Measurements from ENCODE around the gene MLXIP.
"Not testable (repeated sequence)": the region's sequence is repeated elsewhere in the genome, so short reads cannot be mapped to it uniquely, and the experiment has no call there.

MLXIP gene

GRCh38 chr12:122102331-122102730, 23.8 kb downstream of the MLXIP start:
- H3K36me3 ChIP-seq (replicated peaks in 1 of 2; ENCODE audit: control insufficient read depth in 2 of 2, insufficient read depth in 2 of 2, low read length in 2 of 2): no peaks in the 10 kb centered on the region
- no peaks in the 10 kb centered on the region for H3K27me3 ChIP-seq (ENCODE audit: control insufficient read depth in 3 of 3, insufficient read depth in 3 of 3, low read depth in 1 of 3, low read length in 3 of 3)
- H3K4ac ChIP-seq (ENCODE audit: low read length): no peak overlapping the region
- no peak overlapping the region for H2BK120ac ChIP-seq (ENCODE audit: low read depth, low read length)
- H3K4me1 ChIP-seq (ENCODE audit: control insufficient read depth in 2 of 2, insufficient read depth in 1 of 2, low read depth in 1 of 2, low read length in 2 of 2): peaks cover 4 to 12% of the 10 kb centered on the region in 2 donors
- H3K14ac ChIP-seq (ENCODE audit: low read length): no peak overlapping the region
- H3K23ac ChIP-seq (ENCODE audit: low read depth, low read length, poor library complexity): no peak overlapping the region
- H3K27ac ChIP-seq (replicated peaks; ENCODE audit: low read length): no peak overlapping the region
- no peaks in the 10 kb centered on the region for H3K79me1 ChIP-seq (ENCODE audit: low read depth, low read length)
- H2AK5ac ChIP-seq (ENCODE audit: low read depth, low read length): no peak overlapping the region
- H3K18ac ChIP-seq (ENCODE audit: low read length): no peak overlapping the region
- H4K8ac ChIP-seq (ENCODE audit: low read depth, low read length): no peak overlapping the region
- no peak for DNase-seq (ENCODE audit: low spot score)
- no peak overlapping the region for H3K4me2 ChIP-seq (ENCODE audit: insufficient read depth, low read length, poor library complexity, severe bottlenecking)
- WGBS, 2 donors (ENCODE audit: extremely low coverage in 2 of 2, insufficient read length in 2 of 2, insufficient replicate concordance in 1 of 2): no CpG with 5 or more reads among the region's 3 CpGs
- no peak overlapping the region for H2BK12ac ChIP-seq (ENCODE audit: low read length)
- H2BK15ac ChIP-seq (ENCODE audit: low read length): no peak overlapping the region
- no peak overlapping the region for H4K91ac ChIP-seq (ENCODE audit: low read depth, low read length, poor library complexity)
- H3K9ac ChIP-seq (ENCODE audit: low read depth, low read length, poor library complexity): no peak overlapping the region
- H3K4me3 ChIP-seq (ENCODE audit: low read length in 2 of 2): no peak overlapping the region
- peaks cover 2 to 6% of the 10 kb centered on the region in 2 donors for H3K9me3 ChIP-seq (replicated peaks in 1 of 2; ENCODE audit: control insufficient read depth in 2 of 2, insufficient read depth in 1 of 2, low read depth in 1 of 2, low read length in 2 of 2)
- H2BK5ac ChIP-seq (ENCODE audit: low read length): no peak overlapping the region
- no peak overlapping the region for H2AFZ ChIP-seq (ENCODE audit: low read length)

GRCh38 chr12:122104844-122105243, 26.3 kb downstream of the MLXIP start:
- no CpG with 5 or more reads among the region's 7 CpGs for WGBS, 2 donors (ENCODE audit: extremely low coverage in 2 of 2, insufficient read length in 2 of 2, insufficient replicate concordance in 1 of 2)
- H2AFZ ChIP-seq (ENCODE audit: low read length): no peak overlapping the region
- no peak for DNase-seq (ENCODE audit: low spot score)

GRCh38 chr12:122105496-122105895, 26.9 kb downstream of the MLXIP start:
- H3K27ac ChIP-seq (replicated peaks; ENCODE audit: low read length); H2AFZ ChIP-seq (ENCODE audit: low read length); H3K4ac ChIP-seq (ENCODE audit: low read length); H3K27me3 ChIP-seq (ENCODE audit: control insufficient read depth in 3 of 3, insufficient read depth in 3 of 3, low read depth in 1 of 3, low read length in 3 of 3); H3K79me1 ChIP-seq (ENCODE audit: low read depth, low read length); H3K18ac ChIP-seq (ENCODE audit: low read length); H3K4me3 ChIP-seq (ENCODE audit: low read length in 2 of 2); H3K9ac ChIP-seq (ENCODE audit: low read depth, low read length, poor library complexity); DNase-seq (ENCODE audit: low spot score); H3K9me3 ChIP-seq (replicated peaks in 1 of 2; ENCODE audit: control insufficient read depth in 2 of 2, insufficient read depth in 1 of 2, low read depth in 1 of 2, low read length in 2 of 2); H2AK5ac ChIP-seq (ENCODE audit: low read depth, low read length); H2BK5ac ChIP-seq (ENCODE audit: low read length); H3K4me2 ChIP-seq (ENCODE audit: insufficient read depth, low read length, poor library complexity, severe bottlenecking); H4K8ac ChIP-seq (ENCODE audit: low read depth, low read length); H4K91ac ChIP-seq (ENCODE audit: low read depth, low read length, poor library complexity); H2BK120ac ChIP-seq (ENCODE audit: low read depth, low read length); H3K14ac ChIP-seq (ENCODE audit: low read length); H2BK12ac ChIP-seq (ENCODE audit: low read length); H2BK15ac ChIP-seq (ENCODE audit: low read length); H3K23ac ChIP-seq (ENCODE audit: low read depth, low read length, poor library complexity); H3K36me3 ChIP-seq (replicated peaks in 1 of 2; ENCODE audit: control insufficient read depth in 2 of 2, insufficient read depth in 2 of 2, low read length in 2 of 2); H3K4me1 ChIP-seq (ENCODE audit: control insufficient read depth in 2 of 2, insufficient read depth in 1 of 2, low read depth in 1 of 2, low read length in 2 of 2): not testable (repeated sequence)
- no CpG with 5 or more reads among the region's 11 CpGs for WGBS, 2 donors (ENCODE audit: extremely low coverage in 2 of 2, insufficient read length in 2 of 2, insufficient replicate concordance in 1 of 2)

More at GRCh38 chr12:122104844-122105243, 26.3 kb downstream of the MLXIP start:
- Histone ChIP-seq H3K4ac (ENCODE audit: low read length) (no peak overlapping the region), H3K9me3 (replicated peaks in 1 of 2; ENCODE audit: control insufficient read depth in 2 of 2, insufficient read depth in 1 of 2, low read depth in 1 of 2, low read length in 2 of 2) (peaks cover 0 to 6% of the 10 kb centered on the region in 2 donors), H3K4me1 (ENCODE audit: control insufficient read depth in 2 of 2, insufficient read depth in 1 of 2, low read depth in 1 of 2, low read length in 2 of 2) (peaks cover 0 to 3% of the 10 kb centered on the region in 2 donors), H3K9ac (ENCODE audit: low read depth, low read length, poor library complexity) (no peak overlapping the region), H2BK120ac (ENCODE audit: low read depth, low read length) (no peak overlapping the region), H3K4me3 (ENCODE audit: low read length in 2 of 2) (no peak overlapping the region), H3K23ac (ENCODE audit: low read depth, low read length, poor library complexity) (no peak overlapping the region), H3K18ac (ENCODE audit: low read length) (no peak overlapping the region), H2BK15ac (ENCODE audit: low read length) (no peak overlapping the region), H3K14ac (ENCODE audit: low read length) (no peak overlapping the region), H3K4me2 (ENCODE audit: insufficient read depth, low read length, poor library complexity, severe bottlenecking) (no peak overlapping the region), H3K36me3 (replicated peaks in 1 of 2; ENCODE audit: control insufficient read depth in 2 of 2, insufficient read depth in 2 of 2, low read length in 2 of 2) (no peaks in the 10 kb centered on the region), H3K27ac (replicated peaks; ENCODE audit: low read length) (no peak overlapping the region), H2BK5ac (ENCODE audit: low read length) (no peak overlapping the region), H2AK5ac (ENCODE audit: low read depth, low read length) (no peak overlapping the region), H3K27me3 (ENCODE audit: control insufficient read depth in 3 of 3, insufficient read depth in 3 of 3, low read depth in 1 of 3, low read length in 3 of 3) (no peaks in the 10 kb centered on the region), H4K91ac (ENCODE audit: low read depth, low read length, poor library complexity) (no peak overlapping the region), H3K79me1 (ENCODE audit: low read depth, low read length) (no peaks in the 10 kb centered on the region), H4K8ac (ENCODE audit: low read depth, low read length) (no peak overlapping the region), H2BK12ac (ENCODE audit: low read length) (no peak overlapping the region)

- H3K4me3 ChIP-seq (ENCODE audit: low read length in 2 of 2): no peak overlapping the region
- H2BK15ac ChIP-seq (ENCODE audit: low read length): no peak overlapping the region
- no peaks in the 10 kb centered on the region for H3K79me1 ChIP-seq (ENCODE audit: low read depth, low read length)
- H3K23ac ChIP-seq (ENCODE audit: low read depth, low read length, poor library complexity): peak overlapping the region; percentile 48
- H3K27ac ChIP-seq (replicated peaks; ENCODE audit: low read length): no peak overlapping the region
- WGBS, 2 donors (ENCODE audit: extremely low coverage in 2 of 2, insufficient read length in 2 of 2, insufficient replicate concordance in 1 of 2): no CpG with 5 or more reads among the region's 8 CpGs
- H3K36me3 ChIP-seq (replicated peaks in 1 of 2; ENCODE audit: control insufficient read depth in 2 of 2, insufficient read depth in 2 of 2, low read length in 2 of 2): no peaks in the 10 kb centered on the region
- H3K4me2 ChIP-seq (ENCODE audit: insufficient read depth, low read length, poor library complexity, severe bottlenecking): no peak overlapping the region
- H2AK5ac ChIP-seq (ENCODE audit: low read depth, low read length): peak overlapping the region; percentile 27
- H3K27me3 ChIP-seq (ENCODE audit: control insufficient read depth in 3 of 3, insufficient read depth in 3 of 3, low read depth in 1 of 3, low read length in 3 of 3): no peaks in the 10 kb centered on the region
- no peak overlapping the region for H3K18ac ChIP-seq (ENCODE audit: low read length)
- no peak overlapping the region for H3K9ac ChIP-seq (ENCODE audit: low read depth, low read length, poor library complexity)
- no peak overlapping the region for H2BK12ac ChIP-seq (ENCODE audit: low read length)
- H3K14ac ChIP-seq (ENCODE audit: low read length): peak overlapping the region; percentile 27
- no peak overlapping the region for H2AFZ ChIP-seq (ENCODE audit: low read length)
- no peak overlapping the region for H2BK120ac ChIP-seq (ENCODE audit: low read depth, low read length)
- H3K4ac ChIP-seq (ENCODE audit: low read length): no peak overlapping the region
- peaks cover 0 to 3% of the 10 kb centered on the region in 2 donors for H3K4me1 ChIP-seq (ENCODE audit: control insufficient read depth in 2 of 2, insufficient read depth in 1 of 2, low read depth in 1 of 2, low read length in 2 of 2)
- no peak overlapping the region for H4K8ac ChIP-seq (ENCODE audit: low read depth, low read length)
- H3K9me3 ChIP-seq (replicated peaks in 1 of 2; ENCODE audit: control insufficient read depth in 2 of 2, insufficient read depth in 1 of 2, low read depth in 1 of 2, low read length in 2 of 2): peaks cover 0 to 6% of the 10 kb centered on the region in 2 donors
- no peak for DNase-seq (ENCODE audit: low spot score)
- no peak overlapping the region for H2BK5ac ChIP-seq (ENCODE audit: low read length)
- no peak overlapping the region for H4K91ac ChIP-seq (ENCODE audit: low read depth, low read length, poor library complexity)
These were observed 28.3 kb downstream of the MLXIP start for GRCh38 chr12:122106843-122107242.
